Neutrophil (primary cell): ENCODE results near the gene DEAF1.

Source experiments
- H3K27ac ChIP-seq: fragments of 200-600 bp; sonication (generic); 2 replicates; pipeline ENCODE4 v1.5.1; 2016; ENCODE audit warnings: mild to moderate bottlenecking, moderate library complexity
- H3K27me3 ChIP-seq: fragments of 200-600 bp; sonication (generic); 2 replicates; pipeline ENCODE4 v1.6.0; 2016; ENCODE audit warnings: mild to moderate bottlenecking
- H3K36me3 ChIP-seq: fragments of 200-600 bp; sonication (generic); 2 replicates; pipeline ENCODE4 v1.5.1; 2017
- H3K4me1 ChIP-seq, 2 experiments: fragments of 200-600 bp in 1 of 2; sonication (generic) in 1 of 2; 1 replicate in 1 of 2; 2 replicates in 1 of 2; pipeline versions ENCODE4 v1.5.1 to v1.6.1; 2013 to 2016; ENCODE audit warnings: low read depth in 1 of 2, low read length in 1 of 2, mild to moderate bottlenecking in 1 of 2, moderate library complexity in 1 of 2; ENCODE audit not compliant: control insufficient read depth in 1 of 2, insufficient read depth in 1 of 2
- H3K4me3 ChIP-seq, 2 experiments: fragments of 200-600 bp in 1 of 2; sonication (generic) in 1 of 2; 1 replicate in 1 of 2; 2 replicates in 1 of 2; pipeline ENCODE4 v1.5.1; 2013 to 2016; ENCODE audit warnings: low read depth in 1 of 2, low read length in 1 of 2, mild to moderate bottlenecking in 1 of 2, moderate library complexity in 1 of 2
- H3K9me3 ChIP-seq: fragments of 200-600 bp; sonication (generic); 2 replicates; pipeline ENCODE4 v1.5.1; 2016
- TF ChIP-seq, protein P1 (sequence below): fragments of 200-600 bp; sonication (generic); IDR thresholded peaks from 2 replicates; pipeline ENCODE4 v1.5.1; 2016; ENCODE audit warnings: antibody characterized with exemption

Gene DEAF1

DNA sequence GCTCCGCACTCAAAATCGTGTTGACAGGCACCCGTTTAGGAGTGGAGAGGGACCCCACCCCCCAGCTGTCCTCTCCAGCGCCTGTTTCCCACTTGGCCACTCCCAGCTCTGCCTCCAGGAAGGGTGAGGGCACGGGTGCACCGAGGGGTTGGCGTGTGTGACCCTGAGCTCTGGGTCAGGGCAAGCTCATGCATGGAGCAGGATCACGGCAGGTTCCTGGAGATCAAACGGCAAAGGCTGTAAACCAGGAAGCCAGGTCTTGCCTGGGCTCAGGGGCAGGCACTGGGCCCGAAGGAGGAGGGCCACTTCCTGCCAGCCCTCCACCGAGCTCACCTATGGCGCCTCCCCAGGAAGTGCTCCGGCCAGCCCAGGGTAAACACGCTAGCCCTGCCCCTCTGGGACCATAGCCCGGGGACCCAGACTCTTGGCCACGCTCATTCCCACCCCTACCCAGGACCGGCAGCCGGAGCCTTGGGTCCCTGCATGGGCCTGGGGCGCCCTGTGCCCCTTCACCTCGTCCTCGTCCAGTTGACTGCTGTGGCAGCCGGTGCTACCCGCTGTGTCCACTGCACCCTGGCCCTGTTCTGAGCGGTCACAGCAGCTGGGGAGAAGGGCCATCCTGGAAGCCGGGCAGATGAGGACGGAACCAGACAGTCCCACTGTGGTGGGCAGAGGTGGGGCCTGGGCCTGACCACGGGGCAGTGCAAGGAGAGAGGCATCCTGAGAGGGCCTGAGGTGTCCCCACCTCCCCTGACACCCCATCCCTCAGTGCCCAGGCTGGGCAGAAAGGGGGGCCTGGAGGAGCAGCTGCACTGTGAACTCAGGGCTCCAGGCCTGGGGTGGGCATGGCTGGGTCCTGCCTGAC lies 10.0 kb upstream of the DEAF1 start:
- Histone ChIP-seq H3K4me1 (peaks cover 9 to 20% of the 10 kb centered on the region in 2 experiments), H3K36me3 (peaks cover 31% of the 10 kb centered on the region), H3K9me3 (no peaks in the 10 kb centered on the region), H3K27me3 (peaks cover 52% of the 10 kb centered on the region), H3K4me3 (peak overlapping the region in 1 of 2 experiments; percentile 30), H3K27ac (no peak overlapping the region)
- TF ChIP-seq, protein P1, sequence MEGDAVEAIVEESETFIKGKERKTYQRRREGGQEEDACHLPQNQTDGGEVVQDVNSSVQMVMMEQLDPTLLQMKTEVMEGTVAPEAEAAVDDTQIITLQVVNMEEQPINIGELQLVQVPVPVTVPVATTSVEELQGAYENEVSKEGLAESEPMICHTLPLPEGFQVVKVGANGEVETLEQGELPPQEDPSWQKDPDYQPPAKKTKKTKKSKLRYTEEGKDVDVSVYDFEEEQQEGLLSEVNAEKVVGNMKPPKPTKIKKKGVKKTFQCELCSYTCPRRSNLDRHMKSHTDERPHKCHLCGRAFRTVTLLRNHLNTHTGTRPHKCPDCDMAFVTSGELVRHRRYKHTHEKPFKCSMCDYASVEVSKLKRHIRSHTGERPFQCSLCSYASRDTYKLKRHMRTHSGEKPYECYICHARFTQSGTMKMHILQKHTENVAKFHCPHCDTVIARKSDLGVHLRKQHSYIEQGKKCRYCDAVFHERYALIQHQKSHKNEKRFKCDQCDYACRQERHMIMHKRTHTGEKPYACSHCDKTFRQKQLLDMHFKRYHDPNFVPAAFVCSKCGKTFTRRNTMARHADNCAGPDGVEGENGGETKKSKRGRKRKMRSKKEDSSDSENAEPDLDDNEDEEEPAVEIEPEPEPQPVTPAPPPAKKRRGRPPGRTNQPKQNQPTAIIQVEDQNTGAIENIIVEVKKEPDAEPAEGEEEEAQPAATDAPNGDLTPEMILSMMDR, result no peak

DNA sequence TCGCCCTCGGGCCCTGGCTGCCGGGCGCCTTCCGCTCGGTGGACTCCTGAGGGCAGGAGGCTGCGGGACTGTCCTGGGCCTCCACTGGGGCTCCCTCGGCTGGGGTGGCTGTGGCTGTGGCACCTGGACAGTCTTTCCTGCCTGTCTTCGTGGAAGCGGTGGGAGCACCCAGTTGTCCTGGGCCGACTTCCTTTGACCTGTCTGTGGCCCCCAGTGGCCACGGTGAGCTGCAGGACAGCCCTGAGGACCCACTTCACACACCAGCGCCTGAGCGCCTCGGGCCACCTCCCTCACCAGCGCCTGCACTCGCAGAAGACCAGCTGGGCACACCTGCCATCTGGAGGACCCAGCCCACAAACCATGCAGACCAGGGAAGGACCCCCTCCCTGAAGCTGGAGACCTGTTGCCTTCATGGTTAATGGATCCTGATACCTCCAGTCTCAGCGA lies 9.2 kb upstream of the DEAF1 start:
- H3K27me3 ChIP-seq, result peaks cover 45% of the 10 kb centered on the region
- TF ChIP-seq, protein P1, result no peak
- H3K4me3 ChIP-seq, result no peak overlapping the region
- no peak overlapping the region for H3K27ac ChIP-seq
- no peaks in the 10 kb centered on the region for H3K9me3 ChIP-seq
- peaks cover 8 to 20% of the 10 kb centered on the region in 2 experiments for H3K4me1 ChIP-seq
- H3K36me3 ChIP-seq, result peaks cover 36% of the 10 kb centered on the region

DNA sequence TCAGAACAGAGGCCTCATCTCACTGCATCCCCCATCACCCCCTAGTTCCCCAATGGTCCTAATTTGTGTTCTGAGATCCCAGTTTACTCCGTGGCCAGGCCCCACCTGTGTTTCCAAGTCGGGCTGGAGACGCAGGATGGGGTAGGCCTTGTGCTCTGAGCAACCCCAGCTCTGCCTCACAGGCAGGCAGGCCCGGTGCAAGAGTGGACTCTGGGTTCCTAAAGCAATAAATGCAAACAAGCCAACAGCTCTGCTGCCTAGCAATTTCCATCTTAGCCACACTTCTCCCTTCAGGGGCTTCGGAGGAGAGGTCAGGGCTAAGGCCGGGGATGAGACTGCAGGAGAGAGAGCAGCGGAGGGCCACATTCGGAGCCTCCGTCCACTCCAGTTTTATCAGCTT lies 8.5 kb upstream of the DEAF1 start:
- Histone ChIP-seq H3K4me3 (no peak overlapping the region), H3K9me3 (no peaks in the 10 kb centered on the region), H3K36me3 (peaks cover 36% of the 10 kb centered on the region), H3K27ac (no peak overlapping the region), H3K4me1 (peaks cover 8 to 20% of the 10 kb centered on the region in 2 experiments), H3K27me3 (peaks cover 37% of the 10 kb centered on the region)
- TF ChIP-seq, protein P1, result no peak

DNA sequence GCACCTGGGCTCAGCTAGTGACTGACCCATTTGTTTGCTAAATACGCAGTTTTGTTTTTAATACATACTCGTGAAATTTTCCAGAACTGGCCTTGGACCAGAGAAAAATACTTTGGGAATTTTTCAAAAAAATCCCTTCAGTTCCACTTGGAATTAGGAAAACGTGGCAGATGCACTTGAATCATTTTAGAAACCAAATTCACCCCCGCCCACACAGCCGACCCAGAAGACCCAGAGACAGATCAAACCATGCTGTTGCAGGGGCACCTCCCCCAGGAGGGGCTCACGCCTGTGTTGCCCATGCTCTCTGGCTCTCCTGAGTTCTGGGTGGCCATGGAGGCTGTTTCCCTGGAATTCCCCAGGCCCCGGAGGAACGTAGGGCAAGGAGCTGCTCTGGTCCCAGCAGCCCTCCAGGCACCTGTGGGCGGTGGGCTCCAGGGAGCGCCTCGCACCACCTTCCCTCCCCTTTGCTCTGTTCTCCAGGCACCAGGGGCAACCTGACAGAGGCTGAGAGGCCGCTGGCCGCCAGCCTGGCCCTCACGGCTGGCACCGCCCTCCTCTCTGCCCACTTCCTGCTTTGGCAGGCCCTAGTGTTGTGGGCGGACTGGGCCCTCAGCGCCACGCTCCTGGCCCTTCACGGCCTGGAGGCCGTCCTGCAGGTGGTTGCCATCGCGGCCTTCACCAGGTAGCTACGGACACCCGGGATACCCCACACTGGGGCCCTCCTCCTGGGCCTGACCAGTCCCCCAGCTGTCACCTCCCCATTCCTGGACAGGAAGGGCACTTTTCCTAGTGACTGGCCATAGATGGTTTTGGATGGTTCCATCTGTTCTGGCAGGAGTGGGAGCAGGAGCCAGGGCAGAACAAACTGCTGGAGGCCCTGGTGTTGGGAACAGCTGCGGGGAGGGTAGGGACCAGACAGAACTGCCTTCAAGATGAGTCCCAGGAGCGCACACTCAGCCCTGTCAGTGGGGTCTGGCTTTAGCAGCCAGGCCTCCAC lies 7.7 kb upstream of the DEAF1 start:
- Histone ChIP-seq H3K4me1 (peaks cover 12 to 20% of the 10 kb centered on the region in 2 experiments), H3K27me3 (peaks cover 30% of the 10 kb centered on the region), H3K27ac (peak overlapping the region; percentile 38), H3K9me3 (no peaks in the 10 kb centered on the region), H3K36me3 (peaks cover 36% of the 10 kb centered on the region), H3K4me3 (no peak overlapping the region)
- TF ChIP-seq, protein P1, result no peak

DNA sequence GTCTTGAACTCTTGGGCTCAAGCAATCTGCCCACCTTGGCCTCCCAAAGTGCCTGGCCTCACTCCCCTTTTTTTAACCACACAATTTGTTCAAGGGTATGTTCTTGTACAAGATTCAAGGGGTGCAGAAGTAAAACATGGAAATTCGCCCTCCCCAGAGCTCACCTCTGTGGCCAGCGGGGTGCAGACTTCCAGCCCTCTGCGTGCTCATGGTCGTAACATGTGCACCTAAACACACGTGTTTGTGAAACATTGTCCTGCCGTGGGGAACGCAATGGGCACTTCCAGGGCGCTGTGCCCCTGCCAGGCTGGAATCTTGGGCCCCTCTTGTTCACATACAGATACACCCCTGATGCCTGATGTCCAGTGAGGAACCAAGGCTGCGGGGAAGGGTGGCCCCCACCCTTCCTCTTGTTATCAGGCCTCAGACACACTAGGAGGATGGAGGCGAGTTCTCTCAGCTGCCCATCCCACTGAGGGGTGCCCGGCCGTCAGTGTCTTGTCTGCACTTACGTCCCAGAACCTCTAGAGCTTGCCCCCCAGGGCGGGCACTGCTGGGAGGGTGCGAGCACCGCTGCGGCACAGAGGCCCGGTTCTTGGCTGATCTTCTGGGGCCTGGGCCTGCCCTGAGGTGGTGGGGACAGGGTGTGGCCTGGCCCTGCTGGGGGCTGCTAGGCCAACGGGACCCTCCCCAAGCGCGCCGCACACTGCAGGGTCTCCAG lies 6.9 kb upstream of the DEAF1 start:
- H3K36me3 ChIP-seq, result peaks cover 36% of the 10 kb centered on the region

More for the DNA sequence above, 6.9 kb upstream of the DEAF1 start:
- peaks cover 21% of the 10 kb centered on the region for H3K27me3 ChIP-seq
- H3K27ac ChIP-seq, result no peak overlapping the region
- TF ChIP-seq, protein P1, result no peak
- H3K4me3 ChIP-seq, result no peak overlapping the region
- peaks cover 20 to 28% of the 10 kb centered on the region in 2 experiments for H3K4me1 ChIP-seq
- H3K9me3 ChIP-seq, result no peaks in the 10 kb centered on the region
